DOHH2 (cell line): ENCODE measurements around the gene PRH1.

ENCODE experiments used
- EZH2phosphoT487 ChIP-seq: fragments of 200-600 bp; sonication (generic); IDR thresholded peaks from 2 replicates; pipeline ENCODE4 v1.6.1; 2017; ENCODE audit warnings: borderline replicate concordance, mild to moderate bottlenecking, antibody characterized with exemption, low read length, moderate library complexity, mixed read lengths
- TF ChIP-seq, protein P1 (sequence below): fragments of 200-600 bp; sonication (generic); IDR thresholded peaks from one replicate; pipeline ENCODE4 v1.5.1; 2014; ENCODE audit warnings: antibody characterized with exemption, mild to moderate bottlenecking, low read depth, low read length; ENCODE audit not compliant: poor library complexity, severe bottlenecking

DNA sequence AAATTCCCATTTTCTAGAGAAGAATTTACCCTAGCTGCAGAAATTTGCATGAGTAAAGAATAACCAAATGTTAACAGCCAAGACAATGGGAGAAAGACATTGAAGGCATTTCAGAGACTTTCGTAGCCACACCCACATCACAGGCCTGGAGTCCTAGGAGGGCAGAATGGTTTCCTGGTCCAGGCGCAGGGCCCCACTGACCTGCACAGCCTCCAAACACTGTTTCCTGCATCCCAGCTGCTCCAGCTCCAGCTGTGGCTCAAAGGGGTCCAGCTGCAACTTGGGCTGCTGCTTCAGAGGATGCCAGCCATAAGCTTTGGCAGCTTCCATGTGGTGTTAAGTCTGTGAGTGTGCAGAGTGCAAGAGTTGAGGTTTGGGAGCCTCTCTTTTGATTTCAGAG, 28.2 kb downstream of the PRH1 start:
- TF ChIP-seq, protein P1, sequence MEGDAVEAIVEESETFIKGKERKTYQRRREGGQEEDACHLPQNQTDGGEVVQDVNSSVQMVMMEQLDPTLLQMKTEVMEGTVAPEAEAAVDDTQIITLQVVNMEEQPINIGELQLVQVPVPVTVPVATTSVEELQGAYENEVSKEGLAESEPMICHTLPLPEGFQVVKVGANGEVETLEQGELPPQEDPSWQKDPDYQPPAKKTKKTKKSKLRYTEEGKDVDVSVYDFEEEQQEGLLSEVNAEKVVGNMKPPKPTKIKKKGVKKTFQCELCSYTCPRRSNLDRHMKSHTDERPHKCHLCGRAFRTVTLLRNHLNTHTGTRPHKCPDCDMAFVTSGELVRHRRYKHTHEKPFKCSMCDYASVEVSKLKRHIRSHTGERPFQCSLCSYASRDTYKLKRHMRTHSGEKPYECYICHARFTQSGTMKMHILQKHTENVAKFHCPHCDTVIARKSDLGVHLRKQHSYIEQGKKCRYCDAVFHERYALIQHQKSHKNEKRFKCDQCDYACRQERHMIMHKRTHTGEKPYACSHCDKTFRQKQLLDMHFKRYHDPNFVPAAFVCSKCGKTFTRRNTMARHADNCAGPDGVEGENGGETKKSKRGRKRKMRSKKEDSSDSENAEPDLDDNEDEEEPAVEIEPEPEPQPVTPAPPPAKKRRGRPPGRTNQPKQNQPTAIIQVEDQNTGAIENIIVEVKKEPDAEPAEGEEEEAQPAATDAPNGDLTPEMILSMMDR, result no peak
- no peak for TF ChIP-seq EZH2phosphoT487
